ENCODE measurements around the gene MBTD1. TPM values are rescaled to one million over a fixed set of nuclear protein-coding genes. Genes with fewer than 3 reads are reported as not detected.
A peak's percentile ranks its signal among the peaks of the same experiment; 100 is the strongest.
"Not testable (repeated sequence)": the region's sequence is repeated elsewhere in the genome, so short reads cannot be mapped to it uniquely, and the experiment has no call there.

MBTD1 gene
- total and polyA plus RNA-seq, 4 donors: 2.4 to 14.2 (median 7.8) TPM

GRCh38 chr17:51299859-51300258, 40.0 kb upstream of the MBTD1 start (continued):
- TF ChIP-seq HNF4G (IDR thresholded peaks at IDR 0.05) (no peak), ATF3 (IDR thresholded peaks at IDR 0.05) (no peak)

GRCh38 chr17:51298508-51299371, 38.9 kb upstream of the MBTD1 start:
- peak; percentile 46 for TF ChIP-seq CTCF (IDR thresholded peaks at IDR 0.05; ENCODE audit: low read depth, low read length, missing input control)
- no peak for TF ChIP-seq ATF3 (IDR thresholded peaks at IDR 0.05)
- peak; percentile 78 to 83 for TF ChIP-seq RAD21 (IDR thresholded peaks at IDR 0.05)
- no peak for DNase-seq (ENCODE audit: low spot score)
- WGBS: 77% methylated on average over 10 of the region's 10 CpGs

GRCh38 chr17:51294338-51294737, 34.5 kb upstream of the MBTD1 start:
- H3K4me3 ChIP-seq (ENCODE audit: low read depth in 1 of 3, low read length in 3 of 3); DNase-seq (ENCODE audit: low spot score); H3K9me3 ChIP-seq (ENCODE audit: control insufficient read depth in 4 of 4, low read length in 3 of 4); H3K9ac ChIP-seq (ENCODE audit: low read depth in 1 of 2, low read length in 2 of 2); H3K4me1 ChIP-seq (ENCODE audit: control insufficient read depth in 4 of 4, insufficient read depth in 4 of 4, low read length in 3 of 4); H3K27me3 ChIP-seq (ENCODE audit: control insufficient read depth in 4 of 4, insufficient read depth in 4 of 4, low read length in 3 of 4); H3K27ac ChIP-seq (ENCODE audit: low read depth in 1 of 2, low read length in 2 of 2): not testable (repeated sequence)
- peaks cover 5 to 20% (median 13%) of the 10 kb centered on the region in 4 donors for H3K36me3 ChIP-seq (ENCODE audit: control insufficient read depth in 4 of 4, insufficient read depth in 3 of 4, low read depth in 1 of 4, low read length in 3 of 4)
- WGBS: 97% methylated on average over 2 of the region's 2 CpGs

More at GRCh38 chr17:51298508-51299371, 38.9 kb upstream of the MBTD1 start:
- no peak overlapping the region for H3K27ac ChIP-seq (ENCODE audit: low read depth in 1 of 2, low read length in 2 of 2)
- H3K27me3 ChIP-seq (ENCODE audit: control insufficient read depth in 4 of 4, insufficient read depth in 4 of 4, low read length in 3 of 4): no peaks in the 10 kb centered on the region
- H3K9ac ChIP-seq (ENCODE audit: low read depth in 1 of 2, low read length in 2 of 2): no peak overlapping the region
- no peak overlapping the region for H3K4me3 ChIP-seq (ENCODE audit: low read depth in 1 of 3, low read length in 3 of 3)
- no peaks in the 10 kb centered on the region for H3K9me3 ChIP-seq (ENCODE audit: control insufficient read depth in 4 of 4, low read length in 3 of 4)
- H3K36me3 ChIP-seq (ENCODE audit: control insufficient read depth in 4 of 4, insufficient read depth in 3 of 4, low read depth in 1 of 4, low read length in 3 of 4): peaks cover 2 to 9% (median 3%) of the 10 kb centered on the region in 4 donors
- no peaks in the 10 kb centered on the region for H3K4me1 ChIP-seq (ENCODE audit: control insufficient read depth in 4 of 4, insufficient read depth in 4 of 4, low read length in 3 of 4)

- no peaks in the 10 kb centered on the region for H3K9me3 ChIP-seq (ENCODE audit: control insufficient read depth in 4 of 4, low read length in 3 of 4)
- no peak overlapping the region for H3K27ac ChIP-seq (ENCODE audit: low read depth in 1 of 2, low read length in 2 of 2)
- WGBS: 98% methylated on average over 2 of the region's 2 CpGs
- no peaks in the 10 kb centered on the region for H3K4me1 ChIP-seq (ENCODE audit: control insufficient read depth in 4 of 4, insufficient read depth in 4 of 4, low read length in 3 of 4)
- H3K36me3 ChIP-seq (ENCODE audit: control insufficient read depth in 4 of 4, insufficient read depth in 3 of 4, low read depth in 1 of 4, low read length in 3 of 4): peaks cover 6 to 52% (median 41%) of the 10 kb centered on the region in 4 donors
- DNase-seq (ENCODE audit: low spot score): no peak
- H3K4me3 ChIP-seq (ENCODE audit: low read depth in 1 of 3, low read length in 3 of 3): no peak overlapping the region
- H3K27me3 ChIP-seq (ENCODE audit: control insufficient read depth in 4 of 4, insufficient read depth in 4 of 4, low read length in 3 of 4): no peaks in the 10 kb centered on the region
- H3K9ac ChIP-seq (ENCODE audit: low read depth in 1 of 2, low read length in 2 of 2): no peak overlapping the region
- TF ChIP-seq ATF3 (IDR thresholded peaks at IDR 0.05) (no peak), HNF4A (conservative IDR thresholded peaks at IDR 0.05) (no peak), FOXA2 (IDR thresholded peaks at IDR 0.05) (no peak), ZBTB33 (IDR thresholded peaks at IDR 0.05) (no peak), JUND (IDR thresholded peaks at IDR 0.05) (no peak), SP1 (IDR thresholded peaks at IDR 0.05) (no peak), YY1 (IDR thresholded peaks at IDR 0.05) (no peak), NR2F2 (IDR thresholded peaks at IDR 0.05) (no peak), CTCF (IDR thresholded peaks at IDR 0.05; ENCODE audit: low read depth, low read length, missing input control) (no peak), REST (IDR thresholded peaks at IDR 0.05) (no peak), RXRA (IDR thresholded peaks at IDR 0.05) (no peak), HNF4G (IDR thresholded peaks at IDR 0.05) (no peak)
Observed at GRCh38 chr17:51289696-51290111, 29.9 kb upstream of the MBTD1 start.

All from liver (tissue), 9 donors.